ENCODE measurements around the gene ANAPC16. TPM values are rescaled to one million over a fixed set of nuclear protein-coding genes. Genes with fewer than 3 reads are reported as not detected.
"Not testable (repeated sequence)": the region's sequence is repeated elsewhere in the genome, so short reads cannot be mapped to it uniquely, and the experiment has no call there.

ANAPC16 gene
- total RNA-seq, 2 experiments from 2014 or later = 82.9 to 87.1 TPM

DNA sequence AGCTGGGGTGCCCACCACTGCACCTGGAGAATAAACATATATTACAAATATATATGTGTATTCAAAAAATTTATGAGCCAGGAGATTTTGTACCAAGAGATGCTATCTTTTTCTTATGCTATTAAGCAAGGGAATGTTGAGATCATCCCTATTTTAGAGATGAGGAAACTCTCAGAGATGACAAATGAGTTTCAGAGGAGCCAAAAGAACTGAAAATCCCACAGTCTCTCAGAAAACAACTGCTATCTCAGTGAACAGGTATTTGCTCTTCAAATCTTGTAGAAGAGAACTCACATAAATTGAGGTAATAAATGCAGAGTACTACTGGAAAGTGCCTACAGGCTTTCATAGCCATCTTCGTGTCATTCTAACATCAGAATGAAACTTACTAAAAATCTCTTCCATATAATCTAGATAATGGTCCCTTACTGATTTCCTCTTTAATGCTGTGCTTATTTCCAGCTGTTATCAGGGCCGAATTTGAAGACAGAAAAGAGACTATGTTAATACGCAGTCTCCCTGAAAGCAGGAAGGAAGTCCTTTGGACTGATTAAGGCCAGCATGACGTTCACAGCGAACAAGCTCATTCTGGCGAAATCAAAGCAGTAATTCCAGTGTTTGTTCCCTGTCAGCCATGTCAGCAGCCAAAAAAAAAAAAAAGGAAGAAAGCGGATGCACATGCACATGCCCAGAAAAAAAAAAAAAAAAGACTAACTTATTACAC lies 29.4 kb upstream of the ANAPC16 start:
- Mint-ChIP-seq H3K9me3 (peaks cover 10% of the 10 kb centered on the region), H3K4me3 (no peak overlapping the region), H3K4me1 (peaks cover 4% of the 10 kb centered on the region), H3K27me3 (no peaks in the 10 kb centered on the region), H3K27ac (no peak overlapping the region), H3K36me3 (ENCODE audit: low read depth) (peaks cover 35% of the 10 kb centered on the region)
- ChIA-PET CTCF (interaction anchor here (0.6 kb wide), 1 partner anchor 9 kb away, joined by 3 read pairs; no protein-coding TSS in a partner anchor), POLR2A (interaction anchor here (0.6 to 0.7 kb wide), 2 partner anchors 29 to 40 kb away, joined by 3 to 4 read pairs; partner anchors contain the start of genes ANAPC16 and ASCC1)
- DNase-seq = no peak

DNA sequence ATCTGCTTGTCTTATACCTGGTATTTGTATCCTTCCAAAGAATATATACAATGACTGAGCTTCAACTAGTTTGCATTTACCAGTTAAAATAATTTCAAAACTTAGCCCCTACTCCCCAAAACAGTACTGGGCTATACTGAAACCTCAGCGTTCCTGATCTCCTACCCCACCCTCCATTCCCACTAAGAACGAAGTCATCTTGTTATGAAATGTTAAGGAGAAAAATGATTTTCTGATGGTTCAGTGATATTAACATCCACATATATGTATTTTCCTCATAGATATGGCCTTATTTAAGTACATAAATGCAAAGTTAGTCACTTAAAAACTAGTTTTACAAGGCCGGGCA lies 28.9 kb upstream of the ANAPC16 start:
- Mint-ChIP-seq H3K36me3 (ENCODE audit: low read depth) (peaks cover 34% of the 10 kb centered on the region), H3K4me1 (peaks cover 4% of the 10 kb centered on the region), H3K4me3 (no peak overlapping the region), H3K27ac (no peak overlapping the region), H3K27me3 (no peaks in the 10 kb centered on the region), H3K9me3 (peaks cover 10% of the 10 kb centered on the region)
- POLR2A ChIA-PET = interaction anchor here (0.6 to 0.7 kb wide), 2 partner anchors 29 to 39 kb away, joined by 3 to 4 read pairs; partner anchors contain the start of genes ANAPC16 and ASCC1
- DNase-seq = no peak
- CTCF ChIA-PET = interaction anchor here (0.6 kb wide), 1 partner anchor 9 kb away, joined by 3 read pairs; no protein-coding TSS in a partner anchor

- ChIA-PET CTCF (no interaction called here), POLR2A (no interaction called here)
- no peak overlapping the region for H3K27ac Mint-ChIP-seq
- no peaks in the 10 kb centered on the region for H3K27me3 Mint-ChIP-seq
- DNase-seq = no peak
- no peaks in the 10 kb centered on the region for H3K9me3 Mint-ChIP-seq
- peaks cover 3% of the 10 kb centered on the region for H3K4me1 Mint-ChIP-seq
- H3K4me3 Mint-ChIP-seq = no peak overlapping the region
- peaks cover 18% of the 10 kb centered on the region for H3K36me3 Mint-ChIP-seq (ENCODE audit: low read depth)
These were observed 20.9 kb upstream of the ANAPC16 start for GRCh38 chr10:72194949-72195348.

- H3K9me3 Mint-ChIP-seq = no peaks in the 10 kb centered on the region
- CTCF ChIA-PET = interaction anchor here (0.6 to 1.7 kb wide), 4 partner anchors 12 to 111 kb away, joined by 3 to 4 read pairs (median 3); no protein-coding TSS in a partner anchor
- peaks cover 23% of the 10 kb centered on the region for H3K36me3 Mint-ChIP-seq (ENCODE audit: low read depth)
- POLR2A ChIA-PET = no interaction called here
- no peaks in the 10 kb centered on the region for H3K27me3 Mint-ChIP-seq
- no peak overlapping the region for H3K27ac Mint-ChIP-seq
- H3K4me3 Mint-ChIP-seq = no peak overlapping the region
- no peak for DNase-seq
- peaks cover 3% of the 10 kb centered on the region for H3K4me1 Mint-ChIP-seq
These were observed 14.9 kb upstream of the ANAPC16 start for GRCh38 chr10:72200883-72201282.

DNA sequence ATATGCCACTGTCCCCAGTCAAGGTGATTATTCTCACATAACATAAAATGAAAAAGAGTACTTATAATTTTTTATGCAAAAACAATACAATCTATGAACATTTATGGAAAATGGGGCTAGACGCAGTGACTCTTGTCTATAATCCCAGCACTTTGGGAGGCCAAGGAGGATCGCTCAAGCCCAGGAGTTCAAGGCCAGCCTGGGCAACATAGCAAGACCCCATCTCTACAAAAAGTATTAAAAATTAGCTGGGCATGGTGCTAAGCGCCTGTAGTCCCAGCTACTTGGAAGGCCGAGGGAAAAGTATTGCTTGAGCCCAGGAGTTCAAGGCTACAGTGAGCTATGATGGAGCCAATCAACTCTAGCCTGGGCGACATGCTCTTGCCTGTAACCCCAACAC lies 14.5 kb upstream of the ANAPC16 start:
- Mint-ChIP-seq H3K4me1 (peaks cover 3% of the 10 kb centered on the region), H3K4me3 (no peak overlapping the region), H3K9me3 (no peaks in the 10 kb centered on the region), H3K27ac (no peak overlapping the region), H3K36me3 (ENCODE audit: low read depth) (peaks cover 22% of the 10 kb centered on the region), H3K27me3 (no peaks in the 10 kb centered on the region)
- no peak for DNase-seq
- ChIA-PET CTCF (interaction anchor here (1.5 to 1.7 kb wide), 2 partner anchors 11 to 112 kb away, joined by 3 to 4 read pairs; no protein-coding TSS in a partner anchor), POLR2A (no interaction called here)

DNA sequence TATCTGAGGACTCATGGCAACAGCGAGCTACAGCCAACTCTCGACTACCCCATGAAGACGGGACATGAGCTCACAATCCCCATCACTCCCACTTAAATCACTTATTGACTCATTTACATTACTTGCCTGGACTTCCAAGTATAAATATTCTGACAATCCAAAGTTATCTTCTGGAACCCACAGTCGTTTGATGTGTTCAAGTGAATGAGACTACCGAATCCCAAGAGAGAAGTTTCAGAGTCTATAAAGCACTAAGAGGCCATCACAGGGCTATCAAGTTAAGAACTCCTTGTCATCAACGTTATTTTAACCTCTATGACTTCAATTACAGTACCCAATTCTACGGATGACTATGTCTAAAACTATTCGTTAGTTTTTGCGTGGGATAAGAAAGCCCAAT lies 11.5 kb upstream of the ANAPC16 start:
- Mint-ChIP-seq H3K27me3 (no peaks in the 10 kb centered on the region), H3K9me3 (no peaks in the 10 kb centered on the region), H3K36me3 (ENCODE audit: low read depth) (peaks cover 38% of the 10 kb centered on the region), H3K27ac (no peak overlapping the region), H3K4me3 (no peak overlapping the region), H3K4me1 (peaks cover 14% of the 10 kb centered on the region)
- POLR2A ChIA-PET = no interaction called here
- CTCF ChIA-PET = interaction anchor here (0.5 to 1.6 kb wide), 4 partner anchors 18 to 135 kb away, joined by 3 to 4 read pairs (median 3); no protein-coding TSS in a partner anchor
- no peak for DNase-seq

GRCh38 chr10:72204724-72205123 lies 11.1 kb upstream of the ANAPC16 start:
- Mint-ChIP-seq H3K4me1 (peaks cover 14% of the 10 kb centered on the region), H3K27me3 (no peaks in the 10 kb centered on the region), H3K9me3 (no peaks in the 10 kb centered on the region), H3K36me3 (ENCODE audit: low read depth) (peaks cover 37% of the 10 kb centered on the region), H3K4me3 (no peak overlapping the region), H3K27ac (no peak overlapping the region)
- no peak for DNase-seq
- ChIA-PET POLR2A (no interaction called here), CTCF (interaction anchor here (0.5 to 1.6 kb wide), 3 partner anchors 22 to 136 kb away, joined by 3 to 4 read pairs (median 3); no protein-coding TSS in a partner anchor)

GRCh38 chr10:72206511-72207229 lies 9.1 kb upstream of the ANAPC16 start:
- CTCF ChIA-PET = no interaction called here
- Mint-ChIP-seq H3K27me3 (no peaks in the 10 kb centered on the region), H3K4me3 (no peak overlapping the region), H3K9me3 (no peaks in the 10 kb centered on the region), H3K27ac (peak overlapping the region; percentile 62), H3K36me3 (ENCODE audit: low read depth) (peaks cover 44% of the 10 kb centered on the region), H3K4me1 (peaks cover 24% of the 10 kb centered on the region)
- DNase-seq = no peak
- POLR2A ChIA-PET = no interaction called here

DNA sequence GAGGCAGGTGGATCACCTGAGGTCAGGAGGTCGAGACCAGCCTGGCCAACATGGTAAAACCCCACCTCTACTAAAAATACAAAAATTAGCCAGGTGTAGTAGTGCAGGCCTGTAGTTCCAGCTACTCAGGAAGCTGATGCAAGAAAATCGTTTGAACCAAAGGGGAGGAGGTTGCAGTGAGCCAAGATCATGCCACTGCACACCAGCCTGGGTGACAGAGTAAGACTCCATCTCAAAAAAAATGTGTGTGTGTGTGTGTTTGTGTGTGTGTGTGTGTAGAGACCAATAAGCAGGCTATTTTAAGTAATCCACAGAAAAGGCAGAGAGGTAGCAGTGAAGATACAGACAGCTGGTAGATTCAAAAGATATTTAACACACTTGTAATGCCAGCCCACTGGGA lies 7.3 kb upstream of the ANAPC16 start:
- CTCF ChIA-PET = interaction anchor here (0.6 kb wide), 2 partner anchors 49 to 84 kb away, joined by 3 read pairs; no protein-coding TSS in a partner anchor
- H3K27ac Mint-ChIP-seq = peak overlapping the region; percentile 93
- H3K27me3 Mint-ChIP-seq, POLR2A ChIA-PET, H3K9me3 Mint-ChIP-seq: not testable (repeated sequence)
- peak; percentile 44 for DNase-seq
- peak overlapping the region; percentile 5 for H3K4me3 Mint-ChIP-seq
- peaks cover 33% of the 10 kb centered on the region for H3K4me1 Mint-ChIP-seq
- H3K36me3 Mint-ChIP-seq (ENCODE audit: low read depth) = peaks cover 43% of the 10 kb centered on the region

DNA sequence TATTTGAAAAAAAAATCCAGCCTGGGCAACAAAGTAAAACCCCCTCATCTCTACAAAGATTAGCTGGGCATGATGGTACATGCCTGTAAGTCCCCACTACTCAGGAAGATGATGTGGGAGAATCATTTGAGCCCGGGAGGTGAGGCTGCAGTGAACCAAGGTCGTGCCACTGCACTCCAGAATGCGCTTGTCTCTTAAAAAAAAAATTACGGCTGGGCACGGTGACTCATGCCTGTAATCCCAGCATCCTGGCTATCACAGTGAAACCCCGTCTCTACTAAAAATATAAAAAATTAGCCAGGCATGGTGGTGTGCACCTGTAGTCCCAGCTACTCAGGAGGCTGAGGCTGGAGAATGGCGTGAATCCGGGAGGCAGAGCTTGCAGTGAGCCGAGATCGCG lies 4.4 kb upstream of the ANAPC16 start:
- H3K27me3 Mint-ChIP-seq, H3K27ac Mint-ChIP-seq, CTCF ChIA-PET, H3K4me3 Mint-ChIP-seq, DNase-seq, POLR2A ChIA-PET, H3K9me3 Mint-ChIP-seq: not testable (repeated sequence)
- Mint-ChIP-seq H3K4me1 (peaks cover 45% of the 10 kb centered on the region), H3K36me3 (ENCODE audit: low read depth) (peaks cover 39% of the 10 kb centered on the region)

DNA sequence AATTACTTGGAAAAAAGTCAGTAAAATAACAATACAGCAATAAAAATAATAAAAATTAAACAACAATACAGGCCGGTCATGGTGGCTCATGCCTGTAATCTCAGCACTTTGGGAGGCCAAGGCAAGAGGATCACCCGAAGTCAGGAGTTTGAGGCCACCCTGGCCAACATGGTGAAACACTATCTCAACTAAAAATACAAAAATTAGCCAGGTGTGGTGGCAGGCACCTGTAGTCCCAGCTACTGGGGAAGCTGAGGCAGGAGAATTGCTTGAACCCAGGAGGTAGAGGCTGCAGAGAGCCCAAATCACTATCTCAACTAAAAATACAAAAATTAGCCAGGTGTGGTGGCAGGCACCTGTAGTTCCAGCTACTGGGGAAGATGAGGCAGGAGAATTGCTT lies 4.0 kb upstream of the ANAPC16 start:
- POLR2A ChIA-PET, H3K27ac Mint-ChIP-seq, H3K9me3 Mint-ChIP-seq, DNase-seq, H3K27me3 Mint-ChIP-seq, CTCF ChIA-PET, H3K4me3 Mint-ChIP-seq: not testable (repeated sequence)
- peaks cover 47% of the 10 kb centered on the region for H3K4me1 Mint-ChIP-seq
- peaks cover 38% of the 10 kb centered on the region for H3K36me3 Mint-ChIP-seq (ENCODE audit: low read depth)

DNA sequence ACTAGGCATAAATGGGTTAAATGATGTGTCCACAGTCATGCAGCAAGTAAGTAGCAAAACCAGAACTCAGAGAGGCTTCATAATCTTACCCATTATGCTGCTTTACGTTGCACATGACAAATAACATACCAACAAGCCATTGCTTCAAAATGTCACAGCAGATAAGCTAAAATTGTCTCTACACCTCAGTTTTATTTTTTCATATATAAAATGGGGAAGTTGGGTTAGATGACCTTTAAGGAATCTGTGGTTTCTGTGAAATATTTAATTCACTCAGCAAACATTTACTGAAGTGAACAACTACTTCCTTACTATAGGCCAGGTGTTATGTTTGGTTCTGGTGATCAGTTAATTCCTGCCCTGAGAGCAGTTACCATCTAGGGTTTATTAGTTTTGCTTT lies 2.5 kb downstream of the ANAPC16 start:
- H3K27me3 Mint-ChIP-seq = no peaks in the 10 kb centered on the region
- CTCF ChIA-PET = interaction anchor here (0.8 to 1.4 kb wide), 4 partner anchors 10 to 146 kb away, joined by 3 to 4 read pairs (median 3); no protein-coding TSS in a partner anchor
- POLR2A ChIA-PET = interaction anchor here (0.6 to 1.5 kb wide), 4 partner anchors 23 to 113 kb away, joined by 3 to 6 read pairs (median 4); no protein-coding TSS in a partner anchor
- H3K9me3 Mint-ChIP-seq = no peaks in the 10 kb centered on the region
- no peak for DNase-seq
- H3K4me1 Mint-ChIP-seq = peaks cover 48% of the 10 kb centered on the region
- peaks cover 19% of the 10 kb centered on the region for H3K36me3 Mint-ChIP-seq (ENCODE audit: low read depth)
- peak overlapping the region; percentile 32 for H3K4me3 Mint-ChIP-seq
- H3K27ac Mint-ChIP-seq = peak overlapping the region; percentile 83

GRCh38 chr10:72218726-72219125 lies 2.9 kb downstream of the ANAPC16 start:
- peaks cover 22% of the 10 kb centered on the region for H3K36me3 Mint-ChIP-seq (ENCODE audit: low read depth)
- H3K4me1 Mint-ChIP-seq = peaks cover 51% of the 10 kb centered on the region
- CTCF ChIA-PET = interaction anchor here (0.8 to 1.4 kb wide), 5 partner anchors 10 to 146 kb away, joined by 3 to 4 read pairs (median 3); no protein-coding TSS in a partner anchor
- no peaks in the 10 kb centered on the region for H3K9me3 Mint-ChIP-seq
- peak overlapping the region; percentile 83 for H3K27ac Mint-ChIP-seq
- no peak for DNase-seq
- POLR2A ChIA-PET = interaction anchor here (0.6 to 1.5 kb wide), 4 partner anchors 23 to 113 kb away, joined by 3 to 6 read pairs (median 4); no protein-coding TSS in a partner anchor
- H3K4me3 Mint-ChIP-seq = peak overlapping the region; percentile 32
- no peaks in the 10 kb centered on the region for H3K27me3 Mint-ChIP-seq
